HFF-Myc (cell line): ENCODE data around the gene TCEAL4.
A peak's percentile ranks its signal among the peaks of the same experiment; 100 is the strongest.

ENCODE experiments used
- DNase-seq: peaks from one replicate; pipeline ENCODE4 v3.0.0-alpha.2; 2011; ENCODE audit warnings: low read depth; ENCODE audit errors: extremely low read depth
- H3K4me3 ChIP-seq: replicated peaks from 2 replicates; pipeline ENCODE4 v1.5.1; 2011; ENCODE audit warnings: low read depth, mild to moderate bottlenecking, control low read depth, low read length
- CTCF ChIP-seq: IDR thresholded peaks from 2 replicates; pipeline ENCODE4 v1.5.1; 2012; ENCODE audit warnings: mild to moderate bottlenecking, low read depth, low read length, control low read depth; ENCODE audit errors: missing control alignments

TCEAL4 gene

GRCh38 chrX:103585411-103586313 lies at the start of gene TCEAL4:
TCEAL4 (plus strand) TSS chrX:103585515; CDS start chrX:103586676, 1,161 bp downstream.
- DNase-seq, result no peak
- TF ChIP-seq CTCF, result no peak
- H3K4me3 ChIP-seq, result peak within 1 kb of the TSS; percentile 76

GRCh38 chrX:103536071-103536470 lies 49.2 kb upstream of the TCEAL4 start:
- no peak for TF ChIP-seq CTCF

GRCh38 chrX:103536732-103537131 lies 48.6 kb upstream of the TCEAL4 start:
- TF ChIP-seq CTCF, result no peak
- DNase-seq, result no peak
- no peak overlapping the region for H3K4me3 ChIP-seq

More at GRCh38 chrX:103536071-103536470, 49.2 kb upstream of the TCEAL4 start:
- DNase-seq, result no peak
- H3K4me3 ChIP-seq, result no peak overlapping the region

GRCh38 chrX:103537871-103538387 lies 47.4 kb upstream of the TCEAL4 start:
- no peak overlapping the region for H3K4me3 ChIP-seq
- TF ChIP-seq CTCF, result no peak
- DNase-seq, result no peak

GRCh38 chrX:103538728-103539127 lies 46.6 kb upstream of the TCEAL4 start:
- no peak for TF ChIP-seq CTCF
- no peak for DNase-seq

GRCh38 chrX:103539695-103540094 lies 45.6 kb upstream of the TCEAL4 start:
- no peak overlapping the region for H3K4me3 ChIP-seq
- no peak for DNase-seq
- TF ChIP-seq CTCF, result no peak

More at GRCh38 chrX:103538728-103539127, 46.6 kb upstream of the TCEAL4 start:
- no peak overlapping the region for H3K4me3 ChIP-seq

- DNase-seq, result no peak
- no peak for TF ChIP-seq CTCF
- H3K4me3 ChIP-seq, result no peak overlapping the region
Measured at GRCh38 chrX:103540145-103540544, 45.2 kb upstream of the TCEAL4 start.
